Fibroblast of lung (primary cell): ENCODE measurements around the gene SMYD1. TPM values are rescaled to one million over a fixed set of nuclear protein-coding genes. Genes with fewer than 3 reads are reported as not detected.

Experiments used
- DNase-seq, 2 donors: peaks; one replicate each; pipeline versions ENCODE4 v3.0.0 to v3.0.0-alpha.2; 2010; ENCODE audit warnings: low read depth in 2 of 2
- H2AFZ ChIP-seq: 2 replicates; pipeline ENCODE4 v1.5.1; 2012; ENCODE audit warnings: low read length, control low read depth, inconsistent platforms
- H3K27ac ChIP-seq: 2 replicates; pipeline ENCODE4 v1.5.1; 2011; ENCODE audit warnings: low read length, control low read depth; ENCODE audit not compliant: insufficient read depth
- H3K27me3 ChIP-seq: 2 replicates; pipeline ENCODE4 v1.5.1; 2011; ENCODE audit warnings: mild to moderate bottlenecking, low read length; ENCODE audit not compliant: control insufficient read depth, insufficient read depth
- H3K36me3 ChIP-seq: 2 replicates; pipeline ENCODE4 v1.5.1; 2011; ENCODE audit warnings: low read length; ENCODE audit not compliant: control insufficient read depth, insufficient read depth
- H3K4me1 ChIP-seq: 2 replicates; pipeline ENCODE4 v1.5.1; 2011; ENCODE audit warnings: low read length; ENCODE audit not compliant: control insufficient read depth, insufficient read depth; ENCODE audit errors: extremely low read depth
- H3K4me2 ChIP-seq: 2 replicates; pipeline ENCODE4 v1.5.1; 2011; ENCODE audit warnings: low read length, control low read depth; ENCODE audit not compliant: insufficient read depth; ENCODE audit errors: extremely low read depth
- H3K4me3 ChIP-seq, 4 experiments: fragments of 200-600 bp in 1 of 4; sonication (generic) in 1 of 4; replicated peaks in 1 of 4; 2 replicates each; pipeline ENCODE4 v1.5.1; 2011 to 2016; ENCODE audit warnings: low read length in 4 of 4, low read depth in 3 of 4, mild to moderate bottlenecking in 3 of 4, control low read depth in 2 of 4, inconsistent platforms in 1 of 4, mixed read lengths in 1 of 4; ENCODE audit not compliant: insufficient read depth in 1 of 4; ENCODE audit errors: control extremely low read depth in 1 of 4
- H3K79me2 ChIP-seq: 2 replicates; pipeline ENCODE4 v1.5.1; 2012; ENCODE audit warnings: mild to moderate bottlenecking, low read length, inconsistent platforms; ENCODE audit not compliant: control insufficient read depth, insufficient read depth
- H3K9ac ChIP-seq: 2 replicates; pipeline ENCODE4 v1.5.1; 2011; ENCODE audit warnings: mild to moderate bottlenecking, low read length, control low read depth; ENCODE audit not compliant: insufficient read depth
- H3K9me3 ChIP-seq: 2 replicates; pipeline ENCODE4 v1.5.1; 2012; ENCODE audit warnings: low read depth, low read length; ENCODE audit not compliant: control insufficient read depth, insufficient read depth
- H4K20me1 ChIP-seq: 2 replicates; pipeline ENCODE4 v1.5.1; 2011; ENCODE audit warnings: low read length; ENCODE audit not compliant: control insufficient read depth, insufficient read depth; ENCODE audit errors: extremely low read depth
- CTCF ChIP-seq, 2 donors: IDR thresholded peaks in 1 of 2; conservative IDR thresholded peaks in 1 of 2; 1 replicate in 1 of 2; 2 replicates in 1 of 2; pipeline ENCODE4 v1.5.1; 2011 to 2012; ENCODE audit warnings: low read length in 2 of 2, control low read depth in 1 of 2, inconsistent platforms in 1 of 2, low read depth in 1 of 2, mild to moderate bottlenecking in 1 of 2
- EZH2 ChIP-seq: IDR thresholded peaks from 2 replicates; pipeline ENCODE4 v1.5.1; 2012; ENCODE audit warnings: low read length, control low read depth, mild to moderate bottlenecking; ENCODE audit errors: missing control alignments
- polyA plus RNA-seq, 2 donors: library from polyadenylated mRNA; depleted of rRNA in 1 of 2; stranded (reverse) in 1 of 2; unstranded in 1 of 2; fragments of >200 nt; gene quantifications; 2 replicates each; pipeline ENCODE4 v1.2.1, GENCODE V29; 2011 to 2012; ENCODE audit warnings: missing spikeins in 1 of 2
- total RNA-seq: library from RNA; depleted of rRNA; stranded (reverse); fragments of >200 nt; gene quantifications from 2 replicates; pipeline ENCODE4 v1.2.1, GENCODE V29; 2014

Gene SMYD1
- total and polyA plus RNA-seq, 2 donors (not counting 1 experiment from before 2014, with no cell fraction given): not detected

- peak overlapping the region; percentile 96 for H3K27ac ChIP-seq
- no peaks in the 10 kb centered on the region for H3K27me3 ChIP-seq
- peak overlapping the region; percentile 91 for H3K4me2 ChIP-seq
- H3K9ac ChIP-seq: no peak overlapping the region
- peaks cover 32% of the 10 kb centered on the region for H3K79me2 ChIP-seq
- no peaks in the 10 kb centered on the region for H3K9me3 ChIP-seq
- no peaks in the 10 kb centered on the region for H3K36me3 ChIP-seq
- no peak overlapping the region for H2AFZ ChIP-seq
- TF ChIP-seq EZH2 (no peak), CTCF (conservative IDR thresholded peaks at IDR 0.05 in 1 of 2, IDR thresholded peaks at IDR 0.05 in 1 of 2; ENCODE audit: low read depth in 1 of 2, low read length in 2 of 2) (no peak)
- H4K20me1 ChIP-seq: no peaks in the 10 kb centered on the region
- DNase-seq: peak; percentile 15 to 53
- H3K4me1 ChIP-seq: peaks cover 7% of the 10 kb centered on the region
- peak overlapping the region; percentile 73 to 86 (median 84) for H3K4me3 ChIP-seq
These were observed 13.5 kb upstream of the SMYD1 start for GRCh38 chr2:88053934-88054781.

- H3K9ac ChIP-seq: peak overlapping the region; percentile 99
- TF ChIP-seq CTCF (conservative IDR thresholded peaks at IDR 0.05 in 1 of 2, IDR thresholded peaks at IDR 0.05 in 1 of 2; ENCODE audit: low read depth in 1 of 2, low read length in 2 of 2) (no peak), EZH2 (no peak)
- peaks cover 31% of the 10 kb centered on the region for H3K79me2 ChIP-seq
- DNase-seq: peak; percentile 48 to 66
- H4K20me1 ChIP-seq: no peaks in the 10 kb centered on the region
- H3K4me2 ChIP-seq: peak overlapping the region; percentile 91
- peak overlapping the region; percentile 73 to 86 (median 84) for H3K4me3 ChIP-seq
- H3K27ac ChIP-seq: peak overlapping the region; percentile 96
- no peaks in the 10 kb centered on the region for H3K27me3 ChIP-seq
- peaks cover 7% of the 10 kb centered on the region for H3K4me1 ChIP-seq
- peak overlapping the region; percentile 60 for H2AFZ ChIP-seq
- no peaks in the 10 kb centered on the region for H3K9me3 ChIP-seq
- no peaks in the 10 kb centered on the region for H3K36me3 ChIP-seq
These were observed 12.7 kb upstream of the SMYD1 start for GRCh38 chr2:88054782-88055370.

GRCh38 chr2:88055371-88056128 lies 12.1 kb upstream of the SMYD1 start, which contains the start of gene KRCC1:
TSS of gene KRCC1 (minus strand) at chr2:88055783. CDS start at chr2:88028563, 27,220 bp downstream.
- H3K9me3 ChIP-seq: no peaks in the 10 kb centered on the region
- H3K4me2 ChIP-seq: peak within 1 kb of the TSS; percentile 91
- H3K79me2 ChIP-seq: peaks cover 28% of the 10 kb centered on the region
- peak; percentile 95 to 96 for DNase-seq
- no peaks in the 10 kb centered on the region for H3K27me3 ChIP-seq
- no peaks in the 10 kb centered on the region for H3K36me3 ChIP-seq
- peaks cover 7% of the 10 kb centered on the region for H3K4me1 ChIP-seq
- H3K4me3 ChIP-seq: peak within 1 kb of the TSS; percentile 73 to 86 (median 84)
- no peaks in the 10 kb centered on the region for H4K20me1 ChIP-seq
- peak within 1 kb of the TSS; percentile 96 for H3K27ac ChIP-seq
- H2AFZ ChIP-seq: peak within 1 kb of the TSS; percentile 81
- H3K9ac ChIP-seq: peak within 1 kb of the TSS; percentile 99
- TF ChIP-seq CTCF (conservative IDR thresholded peaks at IDR 0.05 in 1 of 2, IDR thresholded peaks at IDR 0.05 in 1 of 2; ENCODE audit: low read depth in 1 of 2, low read length in 2 of 2): no peak
- TF ChIP-seq EZH2: no peak
